NCI-H128 (cell line): ENCODE measurements around the gene CHID1.

Source experiments
- DNase-seq: peaks from one replicate; lab custom pipeline; 2025; ENCODE audit not compliant: unreplicated experiment; lab: John Stamatoyannopoulos, UW

Gene CHID1

GRCh38 chr11:850775-851763 is 59.5 kb downstream of the CHID1 start:
- no peak for DNase-seq

- DNase-seq: no peak
Observed at GRCh38 chr11:849951-850774, 60.4 kb downstream of the CHID1 start.

DNA sequence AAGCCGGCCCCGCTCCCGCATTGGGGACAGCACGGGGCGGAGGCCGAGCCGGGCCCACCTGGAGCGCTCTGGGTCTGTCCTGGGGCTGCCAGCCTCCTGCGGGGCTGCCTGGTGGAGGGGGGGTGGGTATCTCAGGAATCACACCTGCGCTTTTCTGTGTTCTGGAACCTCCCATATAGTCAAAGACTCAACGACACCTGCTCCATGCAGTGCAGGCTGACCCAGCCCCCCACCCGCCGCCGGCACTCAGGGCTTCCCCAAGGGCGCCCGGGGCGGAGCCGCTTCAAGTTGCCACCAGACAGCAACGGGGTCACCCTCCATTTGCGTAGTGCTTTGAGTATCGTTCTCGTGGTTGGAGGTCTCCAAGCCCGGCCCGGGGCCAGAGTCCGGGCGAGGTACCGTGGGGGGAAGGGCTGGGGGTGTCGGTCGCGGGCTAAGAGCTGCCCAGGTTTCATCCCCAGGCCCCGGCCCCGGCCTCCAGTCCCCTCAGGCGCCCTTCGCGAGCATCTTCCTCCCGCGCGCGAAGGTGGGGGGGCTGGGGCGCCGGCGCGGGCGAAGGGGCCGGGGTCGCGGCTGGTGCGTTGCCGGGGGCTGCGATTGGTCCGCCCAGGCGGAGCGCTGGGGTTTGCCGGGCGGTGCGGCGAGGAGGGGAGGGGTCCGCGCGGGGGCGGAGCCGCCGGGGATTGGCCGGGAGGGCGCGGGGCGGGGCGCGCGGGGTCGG is 61.3 kb downstream of the CHID1 start:
- peak; percentile 35 for DNase-seq

GRCh38 chr11:848380-848931 is 62.2 kb downstream of the CHID1 start:
- no peak for DNase-seq

DNA sequence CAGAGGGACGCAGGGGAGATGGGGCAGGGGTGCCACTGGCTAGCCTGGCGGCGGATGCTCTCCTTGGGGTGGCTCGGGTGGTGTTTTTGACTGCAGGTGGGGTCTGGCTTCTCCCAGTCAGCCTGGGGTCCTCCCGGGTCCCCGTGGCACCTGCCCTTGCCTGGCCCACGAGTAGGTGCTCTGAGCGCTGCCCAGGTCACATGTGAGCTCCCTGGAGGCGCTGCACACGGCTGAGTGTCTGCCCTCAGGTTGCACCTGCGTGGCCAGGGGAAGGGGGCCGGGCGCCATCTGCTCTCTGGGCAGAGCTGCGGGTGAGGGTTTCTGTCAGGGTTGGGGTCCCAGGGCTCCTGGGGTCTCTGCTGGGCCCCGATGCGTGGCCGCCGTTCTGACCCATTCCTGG is 62.7 kb downstream of the CHID1 start:
- DNase-seq: no peak

GRCh38 chr11:846496-847098 is 64.0 kb downstream of the CHID1 start:
- no peak for DNase-seq

DNA sequence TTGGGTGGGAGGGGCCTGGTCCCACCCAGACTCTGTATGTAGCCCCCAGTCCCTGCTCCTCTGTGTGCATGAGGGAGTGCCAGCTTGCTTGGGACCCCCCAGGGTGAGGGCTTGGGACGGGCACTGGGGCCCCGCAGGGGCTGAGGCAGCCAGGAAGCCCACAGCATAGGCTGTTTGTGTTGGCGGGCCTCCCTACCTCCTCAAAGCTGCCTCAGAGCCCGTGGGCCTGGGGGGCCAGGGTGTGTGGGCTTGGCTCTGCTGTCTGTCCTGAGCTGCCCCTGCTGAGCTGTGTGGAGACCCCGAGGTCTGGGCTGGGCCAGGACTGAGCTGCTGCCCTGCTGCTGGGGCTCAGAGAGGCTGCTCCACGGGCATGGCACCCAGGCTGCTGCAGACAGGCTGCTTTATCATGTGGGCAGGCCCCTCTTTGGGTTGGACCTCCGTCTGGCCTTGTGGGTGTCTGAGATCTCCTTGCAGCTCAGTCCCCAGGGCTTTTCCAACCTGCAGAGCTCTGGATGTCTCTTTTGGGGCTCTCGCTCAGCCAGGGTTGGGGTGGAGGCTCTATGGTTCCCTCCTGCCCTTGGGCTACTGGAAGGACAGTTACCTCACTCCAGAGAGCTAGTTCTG is 64.6 kb downstream of the CHID1 start:
- no peak for DNase-seq

DNA sequence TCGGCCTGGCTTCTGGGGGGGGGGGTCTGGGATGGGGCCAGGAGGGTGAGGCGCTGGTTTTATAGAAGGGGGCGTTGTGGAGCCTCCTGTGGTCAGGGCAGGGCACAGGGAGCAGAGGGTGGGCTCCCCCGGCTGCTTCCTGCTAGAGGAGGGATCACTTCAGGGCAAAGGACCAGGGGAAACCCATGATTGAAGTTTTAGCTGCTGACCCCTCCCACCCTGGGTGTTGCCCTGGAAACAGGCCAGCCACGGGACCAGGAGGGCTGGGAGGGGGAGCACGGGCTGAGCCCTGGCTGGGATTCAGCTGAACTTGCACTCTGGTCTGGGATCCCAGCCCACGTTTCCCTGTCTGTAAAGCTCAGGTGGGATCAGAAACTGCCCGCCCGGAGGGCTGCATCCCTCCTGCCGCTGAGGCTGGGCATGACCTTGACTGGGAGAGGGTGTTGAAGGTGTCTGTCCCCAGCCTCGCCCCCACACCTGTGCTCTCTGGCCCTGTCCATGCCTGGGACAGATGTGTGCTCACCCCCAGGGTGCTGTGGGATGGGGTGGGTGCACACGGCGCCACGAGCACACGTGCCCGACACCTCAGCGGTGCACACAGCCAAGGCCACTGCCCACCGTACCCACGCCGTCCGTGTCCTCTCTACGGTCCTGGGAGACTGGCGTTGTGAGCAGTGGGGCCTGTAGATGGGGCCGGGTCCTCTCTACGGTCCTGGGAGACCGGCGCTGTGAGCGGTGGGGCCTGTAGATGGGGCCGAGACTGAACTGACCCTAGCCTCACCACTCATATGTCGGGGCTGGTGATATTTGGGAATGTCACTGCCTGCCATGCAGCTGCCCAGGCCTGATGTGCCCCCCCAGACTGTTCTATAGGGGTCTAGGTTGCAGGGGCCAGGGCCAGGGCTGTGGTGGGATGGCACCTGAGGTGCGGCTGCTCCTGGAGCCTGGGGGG is 65.6 kb downstream of the CHID1 start:
- no peak for DNase-seq

DNA sequence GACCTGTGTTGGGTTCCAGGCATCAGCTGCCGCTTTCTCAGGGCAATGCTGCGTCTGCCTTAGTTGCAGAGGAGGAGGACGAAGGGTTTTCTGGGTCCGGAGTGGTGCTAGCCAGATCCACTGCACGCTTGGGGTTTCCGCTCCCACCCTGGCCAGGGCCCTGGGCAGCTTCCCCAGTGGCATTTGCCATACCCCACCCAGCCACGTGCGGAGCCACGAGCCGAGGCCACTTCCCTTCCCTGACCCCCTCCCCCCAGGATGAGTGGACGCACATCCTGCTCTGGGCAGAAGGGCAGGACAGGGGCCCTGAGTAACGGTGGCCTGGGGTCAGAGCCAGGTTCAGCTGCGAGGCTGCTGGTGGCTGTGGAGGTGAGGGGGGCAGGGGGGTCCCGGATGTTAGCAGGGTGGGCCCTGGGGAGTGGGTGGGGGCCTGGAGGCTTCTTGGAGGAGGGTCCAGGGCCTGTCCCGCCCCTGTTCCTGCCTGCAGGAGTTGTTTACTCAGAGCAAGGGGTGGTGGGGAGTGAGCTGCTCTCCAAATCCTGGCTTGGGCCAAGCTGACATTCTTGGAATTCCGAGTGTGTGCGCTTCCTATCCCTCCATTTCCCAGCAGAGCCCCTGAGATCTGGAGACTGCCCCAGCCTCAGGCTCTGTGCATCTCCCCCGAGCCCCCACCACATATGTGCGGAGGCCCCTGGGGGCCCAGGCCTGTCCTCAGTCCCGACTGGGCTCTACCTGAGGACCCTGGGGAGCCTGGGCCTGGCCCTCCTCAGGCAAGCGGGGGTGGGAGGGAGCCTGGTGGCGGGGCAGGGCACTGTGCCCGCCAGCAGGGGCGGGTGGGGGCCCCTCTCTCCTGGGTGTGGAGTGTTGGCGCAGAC is 66.6 kb downstream of the CHID1 start:
- no peak for DNase-seq

- DNase-seq: no peak
Observed at GRCh38 chr11:843086-843734, 67.4 kb downstream of the CHID1 start.

DNA sequence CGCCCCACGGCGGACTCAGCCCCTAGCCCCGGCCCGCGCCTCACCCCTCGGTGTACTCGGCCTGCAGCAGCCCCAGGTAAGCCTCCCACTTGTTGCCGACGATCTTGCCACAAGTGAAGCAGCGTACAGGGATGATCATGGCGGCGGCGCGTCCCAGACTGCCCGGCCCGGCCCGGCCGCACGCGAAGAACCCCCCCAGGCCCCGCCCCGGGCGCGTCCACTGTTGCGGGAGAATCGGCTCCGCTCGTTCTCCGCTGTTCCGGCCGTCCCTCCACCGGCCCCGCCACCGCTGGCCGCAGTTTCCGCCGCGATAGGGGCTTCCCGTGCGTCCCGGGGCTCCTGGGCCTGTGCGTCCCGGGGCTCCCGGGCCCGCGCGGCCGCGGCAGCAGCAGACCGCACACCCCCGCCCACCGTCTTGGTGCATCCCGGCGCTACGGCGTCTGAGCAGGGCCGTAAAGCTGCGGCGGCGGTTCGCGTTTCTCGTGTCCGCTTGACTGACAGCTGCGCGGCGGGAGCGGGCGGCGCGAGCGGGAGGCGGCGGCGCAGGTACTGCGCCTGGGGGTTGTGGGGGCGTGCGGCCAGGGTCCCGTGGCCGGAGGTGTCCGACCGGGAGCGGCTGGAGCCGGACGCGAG is 68.1 kb downstream of the CHID1 start, which contains the start of the genes POLR2L and TSPAN4:
Gene POLR2L, minus strand, starts transcription at position 160 of the 633 bp plus-strand sequence. Its CDS starts 21 bp downstream, at position 139.
Gene TSPAN4, plus strand, starts transcription at position 483 of the 633 bp plus-strand sequence. CDS start 7,453 bp downstream, outside the sequence.
- DNase-seq: peak; percentile 80

DNA sequence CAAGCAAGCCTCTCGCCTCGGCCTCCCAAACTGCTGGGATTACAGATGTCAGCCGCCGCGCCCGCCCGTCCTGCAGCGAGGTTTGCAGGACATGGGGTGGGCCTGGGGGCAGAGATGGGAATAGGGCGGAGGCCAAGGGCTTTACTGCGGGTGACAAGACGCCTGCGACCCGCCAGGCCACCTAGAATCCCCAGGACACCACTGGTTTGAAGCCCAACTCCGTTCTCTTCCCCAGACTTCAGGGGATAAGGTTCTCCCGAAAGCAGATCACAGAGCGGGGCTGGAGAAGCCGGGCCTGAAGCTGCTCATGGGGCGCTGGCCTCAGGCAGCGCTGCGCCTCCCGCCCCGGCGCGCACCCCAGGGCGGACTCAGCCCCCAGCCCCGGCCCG is 68.6 kb downstream of the CHID1 start:
- no peak for DNase-seq

GRCh38 chr11:839875-840617 is 70.6 kb downstream of the CHID1 start:
- no peak for DNase-seq

GRCh38 chr11:839280-839623 is 71.4 kb downstream of the CHID1 start:
- no peak for DNase-seq

GRCh38 chr11:838441-839279 is 72.0 kb downstream of the CHID1 start:
- no peak for DNase-seq
